PFSK-1 (cell line): ENCODE results near the gene TIMM8A.

Source experiments
- FOXP2 ChIP-seq: optimal IDR thresholded peaks from 2 replicates; pipeline ENCODE3; 2011; ENCODE audit warnings: borderline replicate concordance, control low read depth, inconsistent platforms; ENCODE audit not compliant: insufficient read depth; ENCODE audit errors: extremely low read length, extremely low read depth
- POLR2AphosphoS5 ChIP-seq: IDR thresholded peaks from 2 replicates; pipeline ENCODE4 v1.6.1; 2012; ENCODE audit warnings: low read depth, mild to moderate bottlenecking, control low read depth, low read length, moderate library complexity
- REST ChIP-seq, 2 experiments: IDR thresholded peaks; 2 replicates each; pipeline versions ENCODE4 v1.6.1 to v1.8.0; 2011 to 2012; ENCODE audit warnings: low read depth in 2 of 2, low read length in 2 of 2, control low read depth in 1 of 2, inconsistent platforms in 1 of 2, mild to moderate bottlenecking in 1 of 2, moderate library complexity in 1 of 2; ENCODE audit not compliant: insufficient read depth in 1 of 2
- SIN3A ChIP-seq: IDR thresholded peaks from 2 replicates; pipeline ENCODE4 v1.6.1; 2012; ENCODE audit warnings: mild to moderate bottlenecking, low read length, moderate library complexity, borderline replicate concordance; ENCODE audit not compliant: insufficient read depth
- TAF1 ChIP-seq: IDR thresholded peaks from 2 replicates; pipeline ENCODE4 v1.6.1; 2012; ENCODE audit warnings: low read length, control low read depth, borderline replicate concordance; ENCODE audit not compliant: insufficient read depth

Gene TIMM8A

GRCh38 chrX:101349193-101349562 lies 636 bp upstream of the TIMM8A start:
- no peak for TF ChIP-seq FOXP2
- TF ChIP-seq SIN3A = no peak
- no peak for TF ChIP-seq TAF1
- TF ChIP-seq POLR2AphosphoS5 = no peak
- TF ChIP-seq REST (IDR thresholded peaks at IDR 0.05; ENCODE audit: insufficient read depth in 1 of 2, low read depth in 2 of 2, low read length in 2 of 2) = no peak

DNA sequence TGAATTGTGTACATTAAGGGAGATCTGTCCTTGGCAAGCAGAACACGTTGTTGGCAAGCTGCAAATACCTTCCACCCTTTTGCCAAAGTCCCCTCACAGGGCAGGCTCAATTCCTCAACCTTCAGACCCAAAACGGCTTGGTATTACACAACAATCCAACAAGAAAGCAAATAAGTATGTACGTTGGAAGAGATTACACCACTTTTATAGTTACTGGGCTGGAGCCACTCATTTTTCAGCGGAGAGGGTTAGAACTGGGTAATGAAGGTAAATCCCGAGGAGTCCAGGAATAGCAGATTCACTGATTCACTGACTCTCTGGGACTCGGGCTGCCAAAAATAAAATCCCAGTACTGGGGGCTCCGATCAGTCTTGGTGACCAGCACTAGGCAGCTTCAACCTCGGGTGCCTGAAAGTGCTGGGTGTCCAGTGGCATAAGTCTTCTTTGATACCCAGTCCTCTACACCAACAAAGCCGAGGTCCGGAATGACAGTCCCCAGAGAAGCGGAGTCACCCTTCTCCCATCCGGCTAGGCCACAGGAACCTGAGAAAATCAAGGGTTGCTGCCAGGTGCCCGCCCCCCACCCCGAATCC lies 587 bp downstream of the TIMM8A start:
- TF ChIP-seq SIN3A (no peak), FOXP2 (no peak), POLR2AphosphoS5 (no peak), TAF1 (no peak), REST (IDR thresholded peaks at IDR 0.05; ENCODE audit: insufficient read depth in 1 of 2, low read depth in 2 of 2, low read length in 2 of 2) (no peak)

DNA sequence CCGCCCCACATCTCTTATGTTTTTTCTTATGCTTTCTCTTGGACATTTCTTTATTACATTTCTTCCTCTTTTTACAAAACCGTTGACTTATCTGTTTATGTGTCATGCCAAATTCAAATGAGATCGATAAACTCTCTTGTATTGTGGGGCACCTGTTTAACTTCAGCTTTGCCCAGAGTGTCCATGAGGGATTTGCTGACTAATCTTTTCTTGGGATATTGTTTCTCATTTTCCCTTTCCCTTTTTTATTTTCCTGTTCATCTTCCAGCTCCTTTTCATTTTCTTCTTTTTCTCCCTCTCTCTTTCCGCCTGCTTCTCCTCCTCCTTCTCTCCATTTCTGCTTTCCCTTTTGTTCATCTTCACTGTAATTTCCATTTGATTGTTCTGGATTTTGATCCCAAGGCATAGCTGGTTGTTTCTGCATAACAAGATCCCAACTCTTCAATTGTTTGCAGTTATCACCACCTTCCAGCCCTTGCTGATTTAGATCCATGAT lies 10.7 kb downstream of the TIMM8A start:
- TF ChIP-seq FOXP2 = no peak
- TF ChIP-seq POLR2AphosphoS5 = no peak
- no peak for TF ChIP-seq SIN3A
- no peak for TF ChIP-seq TAF1
- no peak for TF ChIP-seq REST (IDR thresholded peaks at IDR 0.05; ENCODE audit: insufficient read depth in 1 of 2, low read depth in 2 of 2, low read length in 2 of 2)

DNA sequence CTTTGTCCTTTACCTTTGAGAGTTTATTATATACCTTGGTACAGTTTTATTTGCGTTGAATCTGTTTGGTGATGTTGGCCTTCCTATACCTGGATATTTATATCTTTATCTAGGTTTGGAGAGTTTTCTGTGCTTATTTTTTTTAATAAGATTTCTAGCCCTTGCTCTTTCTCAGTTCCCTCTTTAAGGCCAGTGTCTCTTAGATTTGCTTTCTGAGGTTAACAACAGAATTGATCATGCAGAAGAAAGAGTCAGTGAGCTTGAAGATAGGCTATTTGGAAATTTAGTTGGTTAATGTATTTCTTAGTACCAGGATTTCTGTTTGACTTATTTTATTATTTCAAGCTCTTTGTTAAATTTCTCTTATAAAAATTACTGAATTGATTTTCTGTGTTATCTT lies 44.8 kb downstream of the TIMM8A start:
- TF ChIP-seq REST (IDR thresholded peaks at IDR 0.05; ENCODE audit: insufficient read depth in 1 of 2, low read depth in 2 of 2, low read length in 2 of 2) = no peak
- no peak for TF ChIP-seq TAF1
- no peak for TF ChIP-seq SIN3A
- TF ChIP-seq POLR2AphosphoS5 = no peak
- no peak for TF ChIP-seq FOXP2
